Stimulated activated CD4-positive, alpha-beta T cell treated with anti-CD3 and anti-CD28 coated beads, Interleukin-4, amount 100 ng/mL, for 48 hours (primary cell): ENCODE data around the gene TRIM33.
"Not testable (repeated sequence)": the region's sequence is repeated elsewhere in the genome, so short reads cannot be mapped to it uniquely, and the experiment has no call there.

Experiments
- DNase-seq, 2 donors: peaks; one replicate each; pipeline ENCODE4 v3.0.0-alpha.2; 2020; ENCODE audit warnings: low read depth in 2 of 2

TRIM33 gene

GRCh38 chr1:114467491-114467890, 43.5 kb downstream of the TRIM33 start:
- DNase-seq: no peak

- no peak for DNase-seq
Measured at GRCh38 chr1:114466334-114467014, 44.5 kb downstream of the TRIM33 start.

- DNase-seq: no peak
Measured at GRCh38 chr1:114462963-114463362, 48.0 kb downstream of the TRIM33 start.

- DNase-seq: no peak
Measured at GRCh38 chr1:114462341-114462740, 48.7 kb downstream of the TRIM33 start.

GRCh38 chr1:114458237-114458777, 52.7 kb downstream of the TRIM33 start:
- DNase-seq: no peak

- no peak for DNase-seq
Measured at GRCh38 chr1:114457675-114458236, 53.2 kb downstream of the TRIM33 start.

GRCh38 chr1:114456586-114456985, 54.4 kb downstream of the TRIM33 start:
- DNase-seq: no peak

GRCh38 chr1:114455102-114455785, 55.8 kb downstream of the TRIM33 start:
- no peak for DNase-seq

- no peak for DNase-seq
Measured at GRCh38 chr1:114454539-114454938, 56.5 kb downstream of the TRIM33 start.

- no peak for DNase-seq
Measured at GRCh38 chr1:114453361-114453784, 57.6 kb downstream of the TRIM33 start.

- DNase-seq: no peak
Measured at GRCh38 chr1:114448370-114449036, 62.5 kb downstream of the TRIM33 start.

- DNase-seq: no peak
Measured at GRCh38 chr1:114446198-114446597, 64.8 kb downstream of the TRIM33 start.

- not testable (repeated sequence) for DNase-seq
Measured at GRCh38 chr1:114443226-114443625, 67.8 kb downstream of the TRIM33 start.

- DNase-seq: no peak
Measured at GRCh38 chr1:114441332-114441731, 69.7 kb downstream of the TRIM33 start.

- DNase-seq: no peak
Measured at GRCh38 chr1:114439369-114439768, 71.6 kb downstream of the TRIM33 start.

GRCh38 chr1:114437812-114438211, 73.2 kb downstream of the TRIM33 start:
- no peak for DNase-seq

- DNase-seq: no peak
Measured at GRCh38 chr1:114436799-114437198, 74.2 kb downstream of the TRIM33 start.

GRCh38 chr1:114435088-114435715, 75.8 kb downstream of the TRIM33 start:
- no peak for DNase-seq

- no peak for DNase-seq
Measured at GRCh38 chr1:114431026-114431425, 80.0 kb downstream of the TRIM33 start.

GRCh38 chr1:114428083-114428754, 82.8 kb downstream of the TRIM33 start:
- no peak for DNase-seq

- DNase-seq: no peak
Measured at GRCh38 chr1:114427612-114428011, 83.4 kb downstream of the TRIM33 start.
